Subcutaneous abdominal adipose tissue (tissue), 5 donors: ENCODE results near the gene SLC6A7.

Experiments used
- H3K27ac ChIP-seq: one replicate; pipeline ENCODE4 v1.7.0; 2013; ENCODE audit warnings: low read depth, mild to moderate bottlenecking, inconsistent platforms, low read length, moderate library complexity
- H3K27me3 ChIP-seq, 5 donors: one replicate each; pipeline ENCODE4 v1.7.0; 2013; ENCODE audit warnings: low read length in 5 of 5, inconsistent platforms in 1 of 5; ENCODE audit not compliant: control insufficient read depth in 5 of 5, insufficient read depth in 4 of 5
- H3K36me3 ChIP-seq, 5 donors: one replicate each; pipeline ENCODE4 v1.7.0; 2013; ENCODE audit warnings: low read length in 5 of 5; ENCODE audit not compliant: control insufficient read depth in 5 of 5, insufficient read depth in 5 of 5
- H3K4me1 ChIP-seq, 5 donors: one replicate each; pipeline ENCODE4 v1.7.0; 2013; ENCODE audit warnings: low read length in 5 of 5, mild to moderate bottlenecking in 3 of 5, moderate library complexity in 1 of 5; ENCODE audit not compliant: control insufficient read depth in 5 of 5, insufficient read depth in 5 of 5
- H3K4me3 ChIP-seq, 5 donors: one replicate each; pipeline ENCODE4 v1.7.0; 2013; ENCODE audit warnings: low read length in 5 of 5, low read depth in 1 of 5
- H3K9ac ChIP-seq, 5 donors: one replicate each; pipeline ENCODE4 v1.7.0; 2013; ENCODE audit warnings: low read length in 5 of 5, mild to moderate bottlenecking in 4 of 5, moderate library complexity in 3 of 5
- H3K9me3 ChIP-seq, 5 donors: one replicate each; pipeline ENCODE4 v1.7.0; 2013; ENCODE audit warnings: low read length in 5 of 5; ENCODE audit not compliant: control insufficient read depth in 5 of 5
- donor health status: healthy.
- donor health status: healthy.
- donor health status: healthy.
- donor health status: healthy.
- donor health status: healthy.

SLC6A7 gene

DNA sequence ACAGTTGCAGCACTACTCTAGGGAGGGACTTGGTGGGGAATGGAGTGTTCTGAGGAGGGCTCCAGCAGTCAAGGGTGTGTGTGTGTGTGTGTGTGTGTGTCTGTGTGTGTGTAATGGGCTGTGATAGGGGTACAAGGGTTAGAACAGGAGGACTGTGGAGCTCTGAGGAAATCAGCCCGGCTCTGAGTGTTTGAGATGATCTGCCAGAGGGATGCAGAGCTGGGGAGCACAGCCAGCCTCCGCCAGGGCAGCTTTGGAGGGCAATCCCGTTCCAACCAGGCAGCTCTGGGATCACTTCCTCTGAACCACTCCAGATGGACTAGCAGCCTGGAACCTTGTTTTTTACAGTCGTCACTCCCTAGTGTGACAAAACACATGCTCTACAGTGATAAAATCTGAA, 3.0 kb upstream of the SLC6A7 start:
- Histone ChIP-seq H3K9ac (no peak overlapping the region), H3K4me3 (no peak overlapping the region), H3K27me3 (peaks cover 13 to 36% (median 24%) of the 10 kb centered on the region in 5 donors), H3K4me1 (peaks cover 0 to 14% (median 5%) of the 10 kb centered on the region in 5 donors), H3K36me3 (no peaks in the 10 kb centered on the region), H3K27ac (no peak overlapping the region), H3K9me3 (no peaks in the 10 kb centered on the region)

- H3K36me3 ChIP-seq = no peaks in the 10 kb centered on the region
- H3K4me3 ChIP-seq = no peak overlapping the region
- H3K27me3 ChIP-seq = peaks cover 13 to 34% (median 24%) of the 10 kb centered on the region in 5 donors
- H3K27ac ChIP-seq = no peak overlapping the region
- no peak overlapping the region for H3K9ac ChIP-seq
- no peaks in the 10 kb centered on the region for H3K9me3 ChIP-seq
- H3K4me1 ChIP-seq = peaks cover 0 to 14% (median 5%) of the 10 kb centered on the region in 5 donors
Measured at GRCh38 chr5:150188146-150188842, 1.6 kb upstream of the SLC6A7 start.

- Histone ChIP-seq H3K36me3 (no peaks in the 10 kb centered on the region), H3K27ac (no peak overlapping the region), H3K9me3 (no peaks in the 10 kb centered on the region), H3K4me1 (peaks cover 0 to 14% (median 5%) of the 10 kb centered on the region in 5 donors), H3K9ac (no peak overlapping the region), H3K27me3 (peaks cover 13 to 34% (median 24%) of the 10 kb centered on the region in 5 donors), H3K4me3 (no peak overlapping the region)
Measured at GRCh38 chr5:150189326-150189725, 536 bp upstream of the SLC6A7 start.

GRCh38 chr5:150190503-150190979, 679 bp downstream of the SLC6A7 start:
- no peak overlapping the region for H3K9ac ChIP-seq
- H3K4me3 ChIP-seq = no peak overlapping the region
- peaks cover 0 to 11% (median 5%) of the 10 kb centered on the region in 5 donors for H3K4me1 ChIP-seq
- no peak overlapping the region for H3K27ac ChIP-seq
- no peaks in the 10 kb centered on the region for H3K9me3 ChIP-seq
- H3K36me3 ChIP-seq = no peaks in the 10 kb centered on the region
- peaks cover 13 to 34% (median 24%) of the 10 kb centered on the region in 5 donors for H3K27me3 ChIP-seq

DNA sequence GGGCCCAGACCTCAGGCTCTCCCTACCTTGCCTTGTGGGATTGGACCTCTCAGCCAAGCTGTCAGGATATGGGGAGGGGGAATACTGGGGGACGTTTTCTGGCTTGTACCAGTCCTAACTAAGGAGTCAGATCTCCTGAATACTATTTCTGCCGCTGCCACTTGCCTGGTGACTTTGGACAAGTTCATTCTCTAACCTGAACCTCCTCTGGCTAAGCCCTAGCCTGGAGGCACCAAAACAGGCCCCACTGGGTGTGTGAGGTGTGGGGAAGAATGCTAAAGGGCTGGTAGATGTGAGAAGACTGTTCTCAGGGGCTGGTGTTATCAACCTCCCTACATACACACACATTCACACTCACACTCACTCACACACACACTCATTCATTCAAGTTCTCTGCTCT, 1.1 kb downstream of the SLC6A7 start:
- Histone ChIP-seq H3K9me3 (no peaks in the 10 kb centered on the region), H3K4me1 (peaks cover 0 to 11% (median 5%) of the 10 kb centered on the region in 5 donors), H3K27ac (no peak overlapping the region), H3K9ac (no peak overlapping the region), H3K36me3 (no peaks in the 10 kb centered on the region), H3K4me3 (no peak overlapping the region), H3K27me3 (peaks cover 13 to 34% (median 24%) of the 10 kb centered on the region in 5 donors)

DNA sequence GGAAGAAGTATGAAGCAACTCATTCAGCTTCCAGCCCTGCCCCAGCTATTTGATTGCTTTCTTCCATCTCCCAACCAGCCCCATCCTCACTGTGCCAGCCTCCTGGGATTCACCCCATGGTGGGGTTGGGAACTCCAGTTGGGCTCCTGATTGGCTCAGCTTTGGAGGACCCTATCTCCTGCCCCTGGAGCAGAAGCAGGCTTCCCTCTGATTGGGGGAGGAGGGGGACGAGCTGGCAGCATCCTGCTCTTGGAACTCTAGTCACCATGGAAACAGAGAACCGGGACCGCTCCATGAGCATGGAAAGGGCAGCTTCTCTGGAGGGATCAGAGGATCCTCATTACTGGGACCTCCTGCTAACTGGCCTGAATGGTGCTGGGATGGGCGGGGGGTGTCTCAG, 2.6 kb downstream of the SLC6A7 start:
- peaks cover 0 to 11% (median 5%) of the 10 kb centered on the region in 5 donors for H3K4me1 ChIP-seq
- H3K27ac ChIP-seq = no peak overlapping the region
- H3K27me3 ChIP-seq = peaks cover 13 to 34% (median 24%) of the 10 kb centered on the region in 5 donors
- no peak overlapping the region for H3K9ac ChIP-seq
- H3K36me3 ChIP-seq = no peaks in the 10 kb centered on the region
- no peak overlapping the region for H3K4me3 ChIP-seq
- no peaks in the 10 kb centered on the region for H3K9me3 ChIP-seq

GRCh38 chr5:150195736-150196485, 6.0 kb downstream of the SLC6A7 start:
- H3K4me1 ChIP-seq = peaks cover 0 to 3% (median 0%) of the 10 kb centered on the region in 5 donors
- no peak overlapping the region for H3K9ac ChIP-seq
- no peaks in the 10 kb centered on the region for H3K9me3 ChIP-seq
- H3K4me3 ChIP-seq = no peak overlapping the region
- no peaks in the 10 kb centered on the region for H3K36me3 ChIP-seq
- no peak overlapping the region for H3K27ac ChIP-seq
- H3K27me3 ChIP-seq = peaks cover 0 to 8% (median 3%) of the 10 kb centered on the region in 5 donors

DNA sequence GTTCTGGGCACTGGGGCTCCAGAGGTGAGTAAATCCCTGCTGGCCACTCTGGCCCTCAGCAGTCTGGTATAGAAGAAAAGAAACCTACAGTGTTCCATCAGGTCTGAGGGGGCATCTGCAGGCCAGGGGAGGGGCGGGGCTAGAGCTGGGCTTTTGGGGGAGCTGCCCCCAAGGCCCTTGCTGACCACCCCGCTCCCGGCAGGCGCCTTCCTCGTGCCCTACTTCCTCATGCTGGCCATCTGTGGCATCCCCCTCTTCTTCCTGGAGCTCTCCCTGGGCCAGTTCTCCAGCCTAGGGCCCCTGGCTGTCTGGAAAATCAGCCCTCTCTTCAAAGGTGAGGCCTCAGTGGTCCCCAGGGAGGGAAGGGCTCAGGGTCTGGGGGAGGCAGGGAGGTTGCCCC, 6.7 kb downstream of the SLC6A7 start:
- Histone ChIP-seq H3K4me1 (peaks cover 0 to 3% (median 0%) of the 10 kb centered on the region in 5 donors), H3K27me3 (peaks cover 0 to 7% (median 0%) of the 10 kb centered on the region in 5 donors), H3K27ac (no peak overlapping the region), H3K9ac (no peak overlapping the region), H3K36me3 (no peaks in the 10 kb centered on the region), H3K4me3 (no peak overlapping the region), H3K9me3 (no peaks in the 10 kb centered on the region)

DNA sequence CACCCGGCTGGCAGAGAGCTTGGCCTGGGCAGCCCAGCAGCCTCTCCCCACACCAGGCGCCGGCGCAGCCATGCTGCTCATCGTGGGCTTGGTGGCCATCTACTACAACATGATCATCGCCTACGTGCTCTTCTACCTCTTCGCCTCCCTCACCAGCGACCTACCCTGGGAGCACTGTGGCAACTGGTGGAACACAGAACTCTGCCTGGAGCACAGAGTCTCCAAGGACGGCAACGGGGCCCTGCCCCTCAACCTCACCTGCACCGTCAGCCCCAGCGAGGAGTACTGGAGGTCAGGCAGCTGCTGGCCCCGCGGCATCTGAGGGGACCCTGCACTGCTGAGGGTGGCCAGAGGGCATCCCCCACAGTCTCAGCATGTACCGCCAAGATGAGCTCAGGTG, 7.1 kb downstream of the SLC6A7 start:
- Histone ChIP-seq H3K9ac (no peak overlapping the region), H3K4me1 (peaks cover 0 to 3% (median 0%) of the 10 kb centered on the region in 5 donors), H3K36me3 (no peaks in the 10 kb centered on the region), H3K4me3 (no peak overlapping the region), H3K27ac (no peak overlapping the region), H3K9me3 (no peaks in the 10 kb centered on the region), H3K27me3 (peaks cover 0 to 5% (median 0%) of the 10 kb centered on the region in 5 donors)

DNA sequence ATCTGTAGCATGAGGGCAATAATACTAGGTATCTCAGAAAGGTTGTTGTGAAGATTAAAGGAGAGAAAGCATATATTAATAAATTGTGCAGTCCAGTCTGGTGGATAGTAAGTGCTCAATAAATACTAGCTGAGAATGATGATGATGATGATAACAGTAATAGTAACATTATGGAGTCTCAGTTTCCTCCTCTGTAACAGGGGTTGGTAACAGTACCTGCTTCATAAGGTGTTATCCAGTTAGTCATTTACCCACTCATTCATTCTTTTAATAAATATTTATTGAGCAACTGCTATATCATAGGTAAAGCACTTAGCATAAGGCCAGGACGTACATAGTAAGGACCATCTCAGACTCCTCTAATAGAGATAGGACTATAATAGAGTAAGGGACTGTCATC, 7.6 kb downstream of the SLC6A7 start:
- H3K27me3 ChIP-seq = peaks cover 0 to 2% (median 0%) of the 10 kb centered on the region in 5 donors
- H3K9me3 ChIP-seq = no peaks in the 10 kb centered on the region
- H3K4me3 ChIP-seq = no peak overlapping the region
- peaks cover 0 to 3% (median 0%) of the 10 kb centered on the region in 5 donors for H3K4me1 ChIP-seq
- H3K9ac ChIP-seq = no peak overlapping the region
- H3K36me3 ChIP-seq = no peaks in the 10 kb centered on the region
- no peak overlapping the region for H3K27ac ChIP-seq
